ENCODE results near the gene SLC23A3.

GRCh38 chr2:219129589-219129988, 40.2 kb downstream of the SLC23A3 start:
- no peak for TF ChIP-seq POLR2AphosphoS5 (IDR thresholded peaks at IDR 0.05; ENCODE audit: low read depth, low read length)
- no peak for TF ChIP-seq SIN3A (IDR thresholded peaks at IDR 0.05; ENCODE audit: borderline replicate concordance, insufficient read depth, low read length)
- no peak for TF ChIP-seq FOXP2 (optimal IDR thresholded peaks at IDR 0.05; ENCODE audit: borderline replicate concordance, extremely low read depth, extremely low read length, insufficient read depth)

All from PFSK-1 (cell line).